ENCODE data around the gene AFF3.
A peak's percentile ranks its signal among the peaks of the same experiment; 100 is the strongest.
"Not testable (repeated sequence)": the region's sequence is repeated elsewhere in the genome, so short reads cannot be mapped to it uniquely, and the experiment has no call there.

The AFF3 gene

DNA sequence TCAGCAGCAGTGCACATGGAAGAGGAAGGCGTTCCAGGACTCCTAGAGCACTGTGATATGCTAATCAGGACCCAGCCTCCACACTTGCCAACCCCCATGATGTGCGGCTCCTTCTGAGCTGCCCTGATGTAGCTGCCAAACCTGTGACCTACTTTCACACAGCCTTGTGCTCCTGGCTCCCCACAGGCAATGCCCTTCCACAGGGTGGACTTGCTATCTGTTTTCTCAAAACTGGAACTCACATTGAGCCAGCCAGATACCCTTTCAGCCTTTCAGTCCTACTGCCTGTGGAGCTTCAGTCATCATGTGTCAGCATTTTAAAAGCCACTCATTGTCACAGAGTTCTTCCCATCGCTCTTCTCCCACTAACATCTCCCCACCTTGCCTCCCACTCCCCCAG is 181.6 kb downstream of the AFF3 start:
- peak in 4 of 14 donors; percentile 4 to 98 (median 37) for DNase-seq

GRCh38 chr2:99960291-99960690 is 182.1 kb downstream of the AFF3 start:
- DNase-seq: no peak

DNA sequence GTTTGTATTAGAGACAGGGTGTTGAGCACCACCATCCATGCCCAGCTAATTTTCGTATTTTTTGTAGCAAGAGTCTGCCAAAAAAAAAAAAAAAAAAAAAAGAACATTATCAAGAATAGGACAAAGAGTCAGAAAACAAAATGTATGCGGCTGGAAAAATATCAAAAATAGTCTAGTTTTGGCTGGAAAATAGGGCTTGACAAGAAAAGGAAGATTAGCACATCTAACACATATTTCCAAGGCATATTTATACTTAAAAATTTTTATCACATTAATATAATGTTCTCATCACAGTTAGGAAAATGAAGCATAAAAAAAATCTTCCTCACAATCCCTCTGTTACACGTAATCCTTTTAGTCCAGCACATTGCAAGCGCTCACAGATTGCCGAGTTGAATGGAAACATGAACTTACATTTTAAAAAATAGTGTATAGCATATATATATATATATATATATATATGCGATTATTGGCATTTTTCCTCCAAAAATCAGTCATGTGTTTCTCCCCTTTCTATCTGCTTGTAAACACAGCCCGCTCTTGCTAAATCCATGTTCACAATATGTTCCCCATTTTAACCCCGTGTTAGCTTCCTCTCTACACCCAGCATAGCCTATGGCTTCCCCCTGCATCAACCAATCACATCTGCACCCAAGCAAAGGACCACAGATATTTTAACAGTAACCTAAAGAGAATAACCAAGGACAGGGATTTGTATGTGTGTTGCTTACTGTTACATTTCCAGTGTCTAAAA is 183.0 kb downstream of the AFF3 start:
- no peak for DNase-seq

DNA sequence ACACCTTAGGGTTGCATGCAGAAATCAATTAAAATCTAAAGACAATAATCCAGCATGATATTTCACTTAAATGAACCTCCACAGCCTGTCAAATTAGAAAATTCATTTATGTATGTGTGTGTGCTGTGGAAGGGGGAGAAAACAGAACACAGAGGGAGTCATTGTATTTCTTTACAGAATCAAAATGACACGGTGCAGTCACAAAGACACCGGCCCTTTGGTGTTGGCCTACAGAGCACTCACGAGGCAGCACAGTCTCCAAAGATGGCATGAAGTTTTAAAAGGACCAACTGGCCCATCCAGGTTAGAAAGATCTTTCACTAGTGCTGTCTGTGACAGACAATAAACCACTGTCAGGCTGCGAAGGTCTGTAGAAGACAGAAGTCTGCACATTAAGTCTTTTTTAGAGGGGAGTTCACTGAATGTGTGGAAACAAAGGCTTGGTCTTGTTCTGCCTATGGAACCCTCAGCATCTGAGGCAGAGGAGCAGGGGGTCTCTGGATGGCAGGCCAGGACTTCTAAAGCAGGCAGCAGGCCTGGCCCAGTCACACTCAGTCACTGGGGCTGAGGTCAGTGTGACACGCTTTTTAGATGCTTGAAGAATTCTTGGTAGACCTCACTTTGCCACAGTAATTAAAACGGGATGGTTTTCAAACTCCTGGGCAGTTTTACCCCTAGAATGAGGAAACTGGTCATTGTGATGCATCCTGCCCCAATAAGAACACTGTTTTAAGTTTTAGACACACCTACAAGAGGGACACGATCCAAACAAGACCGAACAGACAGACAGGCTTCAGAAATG is 184.9 kb downstream of the AFF3 start:
- DNase-seq: no peak

DNA sequence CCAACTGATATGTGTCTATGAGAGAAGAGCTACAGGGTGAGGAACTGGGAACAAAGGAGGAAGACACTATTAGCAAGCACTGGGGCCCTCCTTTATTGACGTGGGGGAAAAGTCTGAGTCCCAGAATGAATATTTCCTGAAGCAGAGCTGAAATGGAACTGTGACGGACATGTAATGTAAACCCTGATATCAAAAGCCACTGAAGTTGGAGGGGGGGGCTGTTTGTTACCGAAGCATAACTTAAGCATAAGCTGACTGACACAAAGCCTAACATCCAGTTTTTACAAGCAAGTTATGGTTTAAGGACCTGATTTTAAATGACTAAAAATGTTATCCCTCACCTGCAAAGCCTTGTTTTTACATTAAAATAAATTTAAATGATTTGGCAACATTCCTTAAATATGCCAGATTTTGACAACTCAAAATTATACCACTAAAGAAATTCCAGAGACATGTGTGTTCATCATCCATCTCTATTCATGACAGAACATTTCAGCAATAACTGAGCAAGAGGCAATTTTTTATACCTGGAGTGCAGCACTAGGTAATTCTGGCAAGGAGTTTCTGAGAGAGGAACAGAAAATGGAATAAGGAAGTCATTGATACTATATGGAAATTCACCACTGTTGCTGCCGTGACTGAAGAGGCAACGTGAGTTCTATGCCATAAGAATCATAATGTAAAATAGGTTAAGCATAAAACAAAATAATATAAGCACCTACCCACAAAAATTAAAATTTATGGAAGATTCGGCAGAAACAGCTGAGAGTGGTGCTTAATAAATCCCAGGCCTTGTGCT is 186.0 kb downstream of the AFF3 start:
- DNase-seq: no peak

DNA sequence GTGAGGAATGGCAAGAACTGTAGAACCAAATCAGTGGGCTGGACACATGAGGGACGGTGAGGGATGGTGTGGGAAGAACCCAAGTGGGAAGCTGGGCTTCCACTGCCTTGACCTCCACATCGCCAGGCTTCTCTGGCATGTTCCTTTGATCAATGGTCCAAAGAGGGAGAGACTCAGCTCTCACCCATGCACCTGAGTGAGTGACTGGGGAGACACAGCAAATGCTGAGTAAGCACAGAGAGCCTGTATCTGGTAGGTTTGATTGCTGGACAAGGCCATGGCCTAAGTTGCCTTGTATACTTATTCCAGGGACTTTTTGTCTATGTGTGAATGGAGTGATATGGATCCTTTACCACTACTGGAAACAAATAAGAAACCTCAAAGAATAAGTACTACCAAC is 188.6 kb downstream of the AFF3 start:
- no peak for DNase-seq

DNA sequence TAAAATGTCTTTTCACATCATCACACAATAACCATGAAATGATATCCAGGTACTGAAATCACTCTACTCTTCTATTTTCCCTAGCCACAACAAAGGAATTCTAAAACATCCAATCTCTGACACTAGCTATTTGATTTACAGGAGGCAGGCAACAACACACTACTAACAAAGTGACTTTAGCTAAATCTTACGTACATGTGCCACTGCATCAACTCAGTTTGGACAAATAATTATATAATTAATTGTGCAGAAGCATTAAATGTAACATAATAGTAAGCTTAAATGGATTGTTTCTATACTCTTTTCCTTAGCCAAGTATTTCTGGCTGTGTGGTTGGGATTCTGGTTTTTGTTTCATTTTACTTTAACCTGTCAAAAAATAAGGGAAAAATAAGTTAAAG is 192.4 kb downstream of the AFF3 start:
- no peak for DNase-seq

DNA sequence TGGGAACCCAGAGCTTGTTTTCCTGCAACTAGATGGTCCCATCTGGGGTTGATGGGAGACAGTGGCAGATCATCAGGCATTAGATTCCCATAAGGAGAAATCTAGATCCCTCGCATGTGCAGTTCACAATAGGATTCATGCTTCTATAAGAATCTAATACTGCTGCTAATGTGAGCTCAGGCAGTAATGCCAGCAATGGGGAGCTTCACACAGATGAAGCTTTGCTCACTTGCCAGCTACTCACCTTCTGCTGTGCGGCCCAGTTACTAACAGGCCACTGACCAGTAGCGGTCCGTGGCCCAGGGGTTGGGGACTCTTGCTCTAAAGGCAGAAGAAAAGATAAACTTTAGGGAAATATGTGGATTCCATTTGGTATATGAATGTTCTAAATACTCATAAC is 192.9 kb downstream of the AFF3 start:
- DNase-seq: peak in 1 of 14 donors; percentile 72

DNA sequence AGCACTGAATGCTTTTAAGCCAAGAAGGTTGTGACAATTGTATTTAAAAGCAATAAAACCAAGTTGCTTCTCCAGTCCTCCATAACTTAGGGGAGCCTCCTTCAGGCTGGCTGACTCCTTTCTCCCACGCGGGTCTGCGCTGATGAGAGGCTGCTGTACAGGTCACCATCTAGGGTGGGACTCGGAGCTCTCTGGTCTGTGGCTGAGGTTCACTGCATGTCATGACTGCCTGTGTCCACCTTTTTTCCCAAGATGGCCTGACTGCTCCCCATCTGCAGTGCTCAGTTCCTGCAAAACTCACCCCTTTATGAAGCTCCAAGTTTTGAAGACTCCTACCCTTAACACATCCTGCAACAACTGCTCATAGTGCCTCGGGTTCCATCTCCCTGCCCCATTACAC is 194.4 kb downstream of the AFF3 start:
- DNase-seq: no peak

GRCh38 chr2:99947366-99947765 is 195.0 kb downstream of the AFF3 start:
- DNase-seq: not testable (repeated sequence)

GRCh38 chr2:99944019-99944418 is 198.4 kb downstream of the AFF3 start:
- no peak for DNase-seq

DNA sequence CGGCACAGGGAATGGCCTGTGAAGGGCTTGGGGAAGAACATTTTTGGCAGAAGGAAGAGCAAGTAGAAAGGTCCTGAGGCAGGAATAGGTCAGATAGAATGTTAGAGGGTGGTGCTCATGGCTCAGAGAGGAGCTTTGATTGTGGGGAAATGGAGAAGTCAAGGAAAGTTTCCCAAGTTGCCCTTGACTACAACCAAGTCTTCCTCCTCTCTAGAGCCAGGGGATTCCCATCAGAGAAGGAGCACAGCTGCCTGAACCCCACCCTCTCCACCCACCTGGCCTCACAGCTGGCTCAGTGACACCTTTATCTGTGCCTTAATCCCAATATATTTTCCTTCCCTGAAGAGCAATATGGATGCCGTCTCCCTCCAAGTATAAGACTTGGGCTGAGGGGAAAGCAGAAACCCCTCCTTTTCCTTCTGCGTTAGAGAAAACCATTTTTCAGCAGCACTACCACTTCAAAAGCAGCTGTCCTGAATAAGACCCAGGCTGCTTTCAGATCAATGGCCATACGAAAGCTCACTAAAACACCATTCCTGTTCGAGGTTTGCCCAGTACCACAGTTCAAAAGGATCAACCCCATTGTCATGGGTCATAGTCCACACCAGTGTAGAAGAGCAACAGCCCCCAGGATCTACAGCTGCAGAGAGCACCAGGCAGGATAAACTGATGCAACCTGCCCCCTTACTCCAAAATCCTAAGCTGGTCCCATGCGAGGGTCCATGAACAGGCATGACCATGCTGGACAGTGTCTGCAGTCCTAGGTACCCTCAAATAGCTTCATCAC is 199.6 kb downstream of the AFF3 start:
- no peak for DNase-seq

DNA sequence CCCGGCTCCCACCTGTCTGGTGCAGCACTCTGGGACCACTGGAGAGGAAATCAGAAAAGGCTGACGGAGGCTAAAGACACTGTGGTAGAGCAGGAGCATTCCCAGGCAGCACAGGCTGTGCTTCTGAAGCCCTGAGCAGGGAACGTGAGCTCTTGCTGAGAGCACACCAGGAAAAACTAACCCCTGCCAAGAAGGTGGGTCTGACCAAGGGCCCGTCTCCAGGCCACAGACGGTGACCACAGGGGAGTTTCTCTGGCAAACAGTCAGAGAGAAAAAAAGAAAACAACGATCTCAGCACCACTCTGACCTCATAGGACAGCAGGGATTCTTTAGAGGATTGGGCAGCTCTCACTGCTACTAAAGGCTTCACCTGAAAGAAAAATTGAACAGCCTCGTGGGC is 201.4 kb downstream of the AFF3 start:
- DNase-seq: peak in 1 of 14 donors; percentile 47

DNA sequence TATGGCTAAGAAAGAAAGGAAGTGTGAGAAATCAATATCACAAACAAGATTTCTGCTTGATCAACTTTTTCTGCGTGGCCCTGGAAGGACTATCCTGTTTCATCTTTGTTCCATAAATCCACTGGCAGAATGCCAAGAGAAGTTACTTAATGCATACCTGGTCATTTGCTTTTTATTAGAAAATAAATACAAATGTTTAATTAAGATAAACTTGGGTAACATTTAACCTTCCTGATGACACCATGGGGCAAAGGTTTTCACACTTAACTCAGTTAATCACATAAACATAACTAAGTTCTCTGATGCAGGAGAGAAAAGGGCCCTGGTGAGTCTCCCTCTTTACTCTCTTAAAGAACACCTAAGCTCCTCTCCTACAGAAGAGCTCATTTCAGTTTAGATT is 203.3 kb downstream of the AFF3 start:
- DNase-seq: no peak

DNA sequence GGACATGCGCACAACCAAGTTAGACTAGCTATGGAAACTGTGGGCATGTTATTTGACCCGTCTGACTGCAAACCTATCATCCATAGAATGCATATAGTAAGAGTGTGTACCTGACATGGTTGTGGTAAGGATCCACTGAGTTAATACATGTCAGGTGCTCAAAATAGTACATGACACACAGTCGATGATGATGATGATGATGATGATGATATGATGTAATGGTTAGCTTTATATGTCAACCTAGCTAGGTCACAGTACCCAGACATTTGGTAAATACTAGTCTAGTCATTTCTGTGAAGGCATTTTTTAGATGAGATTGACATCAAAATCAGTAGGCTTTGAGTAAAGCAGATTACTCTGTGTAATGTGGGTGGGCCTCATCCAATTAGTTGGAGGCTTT is 204.1 kb downstream of the AFF3 start:
- DNase-seq: no peak

DNA sequence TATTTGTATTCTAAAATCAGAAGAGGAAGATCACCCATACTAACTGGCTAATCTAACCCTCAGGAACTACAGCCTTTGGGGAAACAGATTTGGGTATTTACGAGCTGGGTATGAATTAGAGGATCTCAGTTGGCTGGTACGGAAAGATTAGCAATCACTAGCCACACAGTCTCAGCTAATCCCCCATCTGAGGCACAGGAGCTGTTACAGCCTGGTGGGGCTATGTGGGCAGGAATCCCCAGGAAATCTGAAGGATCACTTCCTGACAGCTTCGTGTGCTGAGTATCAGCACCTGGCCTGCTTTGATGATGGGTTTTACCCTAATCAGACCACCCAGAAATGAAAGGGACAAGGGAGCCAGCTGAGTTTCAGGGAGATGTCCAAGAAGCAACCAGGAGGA is 206.3 kb downstream of the AFF3 start:
- DNase-seq: no peak

- no peak for DNase-seq
These were observed 206.7 kb downstream of the AFF3 start for GRCh38 chr2:99935662-99936061.

DNA sequence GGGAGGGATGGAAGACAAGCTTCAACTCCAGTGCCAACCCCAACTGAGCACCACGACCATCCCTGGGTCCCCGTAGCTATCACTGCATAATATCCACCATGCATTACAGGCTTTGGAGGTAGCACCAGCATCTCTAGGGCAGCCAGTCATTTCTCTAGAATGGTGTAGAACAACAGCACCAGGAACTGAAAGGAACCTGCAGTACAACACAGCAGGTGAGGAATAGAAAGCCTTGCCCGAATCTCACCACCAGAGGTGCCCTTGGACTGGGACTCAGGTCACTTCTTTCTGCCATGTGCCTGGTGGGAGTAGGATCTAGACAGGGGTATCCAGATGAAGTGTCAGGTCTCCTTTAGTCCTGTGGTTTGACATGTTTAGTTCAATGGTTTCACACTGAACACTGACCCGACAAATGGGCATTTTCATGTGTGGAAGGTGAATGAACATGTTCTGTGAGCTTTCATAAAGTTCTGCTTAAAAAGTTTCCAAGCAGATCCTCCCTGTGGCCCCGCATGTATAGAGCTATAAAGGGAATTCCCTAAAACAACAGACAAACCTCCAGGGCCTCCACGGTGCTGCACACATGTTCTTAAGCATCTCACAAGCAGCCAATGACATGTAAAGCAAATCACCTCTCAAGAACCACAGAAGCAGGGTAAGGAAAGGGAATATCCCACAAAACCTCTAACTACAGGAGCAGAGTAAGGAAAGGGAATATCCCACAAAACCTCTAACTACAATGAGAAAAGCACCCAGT is 208.3 kb downstream of the AFF3 start:
- no peak for DNase-seq

GRCh38 chr2:99933491-99933890 is 208.9 kb downstream of the AFF3 start:
- DNase-seq: not testable (repeated sequence)

GRCh38 chr2:99928470-99929053 is 213.8 kb downstream of the AFF3 start:
- DNase-seq: no peak

GRCh38 chr2:99927690-99928207 is 214.6 kb downstream of the AFF3 start:
- not testable (repeated sequence) for DNase-seq
